Heart left ventricle (tissue), 13 donors: Measurements from ENCODE around the gene ECI1.

Experiments
- CTCF ChIP-seq, 12 donors: fragments of 200-600 bp; sonication (generic) in 4 of 12; IDR thresholded peaks; one replicate each; pipeline versions ENCODE4 v1.5.0 to v1.8.0; 2018 to 2022; ENCODE audit warnings: antibody characterized with exemption in 12 of 12, mild to moderate bottlenecking in 5 of 12
- POLR2A ChIP-seq, 2 donors: fragments of 450-650 bp; IDR thresholded peaks; one replicate each; pipeline ENCODE4 v1.6.1; 2017; ENCODE audit warnings: antibody characterized with exemption in 2 of 2, mild to moderate bottlenecking in 2 of 2, moderate library complexity in 2 of 2
- donor health status: ischemic (EF 13 %, LVEDD 7.1; RV severe dilation, severe dysfunction).
- donor health status: DM: no; HTN: yes; CAD: no.
- donor health status: DM: no; HTN: no; CAD: no.
- donor health status: ischemic (EF 25% LVEDD 6.9; RV normal size, moderate dysfunction).
- donor health status: ischemic (EF 25% LVEDD 5.7; RV mildly dilated, moderate dysfunction).
- donor health status: ischemic (EF 35%, LVEDD 5.7; RV mildly dilated, moderate dysfunction).
- donor health status: nonischemic (EF 11% LVEDD 7.7; RV severe dilation, severe dysfunction).
- donor health status: DM: yes; HTN: yes; CAD: no.
- donor health status: PGD.
- donor health status: ischemic (EF 29% LVEDD 5.4; RV normal size, mild dysfunction).
- donor health status: nonischemic (EF 23%, LVEDD 6.1; RV moderate dilation, normal function).

DNA sequence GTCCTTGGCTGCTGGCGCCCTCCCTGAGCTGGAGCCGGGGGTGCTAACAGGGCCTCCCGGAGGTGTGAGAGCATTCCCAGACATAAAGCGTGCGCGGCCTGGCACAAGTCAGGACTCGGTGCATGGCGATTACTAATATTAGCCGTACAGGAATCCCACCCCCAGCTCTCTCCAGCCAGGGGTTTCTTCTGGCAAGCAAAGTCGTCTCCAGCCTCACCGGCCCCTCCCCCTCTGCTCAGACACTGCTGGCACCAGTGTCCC is 60.0 kb downstream of the ECI1 start:
- TF ChIP-seq CTCF (IDR thresholded peaks at IDR 0.05) (no peak), POLR2A (IDR thresholded peaks at IDR 0.05) (no peak)
